Activated CD8-positive, alpha-beta memory T cell treated with anti-CD3 and anti-CD28 coated beads, Interleukin-2, amount 50 U/mL, for 1 hour (primary cell): ENCODE data around the gene SLC4A9.

Source experiments
- DNase-seq: peaks from one replicate; pipeline ENCODE4 v3.0.0-alpha.2; 2020; ENCODE audit errors: extremely low read depth

SLC4A9 gene

GRCh38 chr5:140362311-140362710, 2.3 kb downstream of the SLC4A9 start:
- DNase-seq: no peak

- DNase-seq: peak; percentile 51
Measured at GRCh38 chr5:140362875-140363630, 3.1 kb downstream of the SLC4A9 start.

- DNase-seq: no peak
Measured at GRCh38 chr5:140363631-140364471, 3.9 kb downstream of the SLC4A9 start.

GRCh38 chr5:140364472-140364765, 4.4 kb downstream of the SLC4A9 start:
- DNase-seq: no peak

- DNase-seq: no peak
Measured at GRCh38 chr5:140365282-140365681, 5.3 kb downstream of the SLC4A9 start.

- no peak for DNase-seq
Measured at GRCh38 chr5:140365941-140366340, 5.9 kb downstream of the SLC4A9 start.

GRCh38 chr5:140366589-140367255, 6.7 kb downstream of the SLC4A9 start:
- DNase-seq: no peak

GRCh38 chr5:140367256-140368013, 7.4 kb downstream of the SLC4A9 start:
- no peak for DNase-seq

GRCh38 chr5:140371356-140372151, 11.6 kb downstream of the SLC4A9 start:
- DNase-seq: no peak

- DNase-seq: no peak
Measured at GRCh38 chr5:140372971-140373487, 13.0 kb downstream of the SLC4A9 start.

GRCh38 chr5:140381351-140381750, 21.4 kb downstream of the SLC4A9 start:
- DNase-seq: no peak

- DNase-seq: no peak
Measured at GRCh38 chr5:140381972-140382371, 22.0 kb downstream of the SLC4A9 start.

GRCh38 chr5:140382866-140383265, 22.9 kb downstream of the SLC4A9 start:
- no peak for DNase-seq

GRCh38 chr5:140383300-140383699, 23.3 kb downstream of the SLC4A9 start:
- DNase-seq: no peak

GRCh38 chr5:140388052-140388451, 28.1 kb downstream of the SLC4A9 start:
- no peak for DNase-seq

- no peak for DNase-seq
Measured at GRCh38 chr5:140391312-140391711, 31.3 kb downstream of the SLC4A9 start.

- DNase-seq: no peak
Measured at GRCh38 chr5:140391732-140392131, 31.7 kb downstream of the SLC4A9 start.

- DNase-seq: no peak
Measured at GRCh38 chr5:140393738-140394137, 33.7 kb downstream of the SLC4A9 start.

GRCh38 chr5:140398379-140398811, 38.4 kb downstream of the SLC4A9 start:
- no peak for DNase-seq

- peak; percentile 4 for DNase-seq
Measured at GRCh38 chr5:140399979-140400729, 40.2 kb downstream of the SLC4A9 start.
